AG08395 (cell line): ENCODE data around the gene ARVCF.
A peak's percentile ranks its signal among the peaks of the same experiment; 100 is the strongest.

ENCODE experiments used
- DNase-seq: peaks from one replicate; pipeline ENCODE4 v3.0.0; 2012; ENCODE audit warnings: mixed read lengths, low spot score

ARVCF gene

GRCh38 chr22:19973551-19974267, 42.9 kb downstream of the ARVCF start:
- no peak for DNase-seq

GRCh38 chr22:19972652-19973550, 43.7 kb downstream of the ARVCF start:
- no peak for DNase-seq

- DNase-seq, result no peak
Measured at GRCh38 chr22:19972251-19972650, 44.4 kb downstream of the ARVCF start.

GRCh38 chr22:19971276-19972124, 45.1 kb downstream of the ARVCF start:
- no peak for DNase-seq

- DNase-seq, result peak; percentile 87
Measured at GRCh38 chr22:19970479-19971275, 45.9 kb downstream of the ARVCF start.

- no peak for DNase-seq
Measured at GRCh38 chr22:19970031-19970478, 46.6 kb downstream of the ARVCF start.

- no peak for DNase-seq
Measured at GRCh38 chr22:19969141-19969928, 47.3 kb downstream of the ARVCF start.

GRCh38 chr22:19968450-19968891, 48.2 kb downstream of the ARVCF start:
- no peak for DNase-seq

GRCh38 chr22:19967850-19968449, 48.7 kb downstream of the ARVCF start:
- DNase-seq, result no peak

- no peak for DNase-seq
Measured at GRCh38 chr22:19966908-19967750, 49.5 kb downstream of the ARVCF start.

GRCh38 chr22:19965771-19966709, 50.6 kb downstream of the ARVCF start:
- no peak for DNase-seq

- DNase-seq, result no peak
Measured at GRCh38 chr22:19964701-19965386, 51.8 kb downstream of the ARVCF start.

GRCh38 chr22:19963863-19964642, 52.6 kb downstream of the ARVCF start:
- DNase-seq, result no peak

GRCh38 chr22:19962909-19963806, 53.5 kb downstream of the ARVCF start:
- DNase-seq, result peak; percentile 51

GRCh38 chr22:19962246-19962908, 54.2 kb downstream of the ARVCF start:
- peak; percentile 81 for DNase-seq
